DMS114 treated with DMSO at 0.1 percent for 48 hours (cell line): Measurements from ENCODE around the gene STX1A.
"Not testable (repeated sequence)": the region's sequence is repeated elsewhere in the genome, so short reads cannot be mapped to it uniquely, and the experiment has no call there.

Experiments
- DNase-seq: peaks from one replicate; lab custom pipeline; 2025; ENCODE audit not compliant: unreplicated experiment; lab: John Stamatoyannopoulos, UW

The STX1A gene

GRCh38 chr7:73655309-73655708 is 64.2 kb downstream of the STX1A start:
- not testable (repeated sequence) for DNase-seq

- no peak for DNase-seq
These were observed 66.9 kb downstream of the STX1A start for GRCh38 chr7:73652541-73652949.

- no peak for DNase-seq
These were observed 68.9 kb downstream of the STX1A start for GRCh38 chr7:73650524-73650923.

GRCh38 chr7:73649576-73649975 is 69.9 kb downstream of the STX1A start:
- DNase-seq: no peak
